GM18526 (cell line): ENCODE data around the gene ZKSCAN1.

Source experiments
- POLR2A ChIP-seq: IDR thresholded peaks from 3 replicates; pipeline ENCODE4 v1.6.1; 2011; ENCODE audit not compliant: insufficient read length; ENCODE audit errors: extremely low read depth

ZKSCAN1 gene

GRCh38 chr7:100015232-100016214 is at the start of gene ZKSCAN1:
TSS of gene ZKSCAN1 (plus strand) at chr7:100015596. CDS start at chr7:100023507, 7,911 bp downstream.
- TF ChIP-seq POLR2A = peak; percentile 95

- TF ChIP-seq POLR2A = no peak
These were observed 46.1 kb upstream of the ZKSCAN1 start for GRCh38 chr7:99969298-99969697.

GRCh38 chr7:99971242-99971641 is 44.2 kb upstream of the ZKSCAN1 start:
- no peak for TF ChIP-seq POLR2A

GRCh38 chr7:99974681-99975080 is 40.7 kb upstream of the ZKSCAN1 start:
- TF ChIP-seq POLR2A = no peak

- no peak for TF ChIP-seq POLR2A
These were observed 39.4 kb upstream of the ZKSCAN1 start, which contains the start of gene AZGP1 for GRCh38 chr7:99975782-99976521. TSS of gene AZGP1 (minus strand) at chr7:99976031. CDS start at chr7:99976020, 11 bp downstream.

GRCh38 chr7:99976626-99977025 is 38.8 kb upstream of the ZKSCAN1 start:
- no peak for TF ChIP-seq POLR2A

GRCh38 chr7:99984593-99984992 is 30.8 kb upstream of the ZKSCAN1 start:
- no peak for TF ChIP-seq POLR2A

- TF ChIP-seq POLR2A = no peak
These were observed 27.6 kb upstream of the ZKSCAN1 start for GRCh38 chr7:99987846-99988245.

- no peak for TF ChIP-seq POLR2A
These were observed 24.9 kb upstream of the ZKSCAN1 start for GRCh38 chr7:99990460-99990852.

- TF ChIP-seq POLR2A = no peak
These were observed 22.9 kb upstream of the ZKSCAN1 start for GRCh38 chr7:99992330-99993038.

- TF ChIP-seq POLR2A = no peak
These were observed 20.6 kb upstream of the ZKSCAN1 start for GRCh38 chr7:99994819-99995218.

- no peak for TF ChIP-seq POLR2A
These were observed 18.4 kb upstream of the ZKSCAN1 start for GRCh38 chr7:99996755-99997544.

- TF ChIP-seq POLR2A = peak; percentile 63
These were observed 17.8 kb upstream of the ZKSCAN1 start for GRCh38 chr7:99997545-99998137.

- TF ChIP-seq POLR2A = no peak
These were observed 15.2 kb upstream of the ZKSCAN1 start for GRCh38 chr7:100000239-100000638.
